ENCODE data around the gene DYNC1H1.

DYNC1H1 gene

DNA sequence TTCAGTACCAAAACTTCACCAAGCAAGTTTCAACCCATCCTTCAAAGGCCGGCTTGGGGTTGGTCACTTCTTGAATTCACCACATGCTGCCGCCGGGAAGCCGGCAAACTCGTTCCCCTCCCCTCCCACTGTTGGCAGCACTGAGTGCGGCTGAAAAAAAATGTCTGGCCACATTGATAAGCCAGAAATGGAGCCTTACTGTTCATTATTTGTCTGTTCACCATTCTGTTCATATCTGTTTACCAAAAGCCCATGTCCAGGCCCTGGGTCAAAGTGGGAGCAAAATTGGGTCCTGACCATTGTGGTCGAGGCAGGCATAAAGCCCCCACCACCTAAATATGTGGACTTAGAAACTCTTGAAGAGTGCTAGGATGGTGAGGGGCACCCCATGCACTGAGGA lies 129.7 kb downstream of the DYNC1H1 start:
- no peak for TF ChIP-seq ZFX (IDR thresholded peaks at IDR 0.05; ENCODE audit: borderline replicate concordance)
- no peak overlapping the region for H3K27ac ChIP-seq

DNA sequence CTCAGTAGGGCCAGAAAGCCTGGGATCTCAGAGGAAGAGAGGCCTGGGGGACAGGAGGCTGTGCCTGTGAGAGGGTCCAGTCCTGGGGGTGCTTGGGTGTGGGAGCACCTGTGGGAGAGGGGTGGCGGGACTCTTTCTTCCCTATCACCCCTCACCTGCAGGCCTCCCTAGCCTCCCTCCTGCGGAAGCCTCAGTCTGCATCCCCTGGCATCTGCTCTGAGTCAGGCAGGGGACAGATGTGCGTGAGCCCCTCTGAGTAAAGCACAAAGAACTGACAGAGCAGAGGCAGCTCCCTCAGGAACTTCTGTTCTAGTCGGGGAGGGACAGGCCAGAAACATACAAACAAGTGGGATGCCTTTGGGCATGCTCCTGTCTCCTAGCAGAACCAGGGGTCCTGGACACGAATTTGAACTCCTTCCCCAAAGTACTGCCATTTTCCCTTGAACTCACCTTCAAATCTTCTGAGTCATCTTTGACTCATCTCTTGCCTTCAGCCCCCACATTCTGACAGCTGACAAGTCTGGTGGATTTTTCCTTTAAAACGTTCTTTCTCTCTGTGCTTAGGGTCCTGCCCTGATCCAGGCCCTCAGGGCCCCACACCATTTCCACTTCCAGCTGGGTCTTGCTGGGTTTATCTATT lies 131.0 kb downstream of the DYNC1H1 start:
- no peak for TF ChIP-seq ZFX (IDR thresholded peaks at IDR 0.05; ENCODE audit: borderline replicate concordance)
- TF ChIP-seq, protein P1, sequence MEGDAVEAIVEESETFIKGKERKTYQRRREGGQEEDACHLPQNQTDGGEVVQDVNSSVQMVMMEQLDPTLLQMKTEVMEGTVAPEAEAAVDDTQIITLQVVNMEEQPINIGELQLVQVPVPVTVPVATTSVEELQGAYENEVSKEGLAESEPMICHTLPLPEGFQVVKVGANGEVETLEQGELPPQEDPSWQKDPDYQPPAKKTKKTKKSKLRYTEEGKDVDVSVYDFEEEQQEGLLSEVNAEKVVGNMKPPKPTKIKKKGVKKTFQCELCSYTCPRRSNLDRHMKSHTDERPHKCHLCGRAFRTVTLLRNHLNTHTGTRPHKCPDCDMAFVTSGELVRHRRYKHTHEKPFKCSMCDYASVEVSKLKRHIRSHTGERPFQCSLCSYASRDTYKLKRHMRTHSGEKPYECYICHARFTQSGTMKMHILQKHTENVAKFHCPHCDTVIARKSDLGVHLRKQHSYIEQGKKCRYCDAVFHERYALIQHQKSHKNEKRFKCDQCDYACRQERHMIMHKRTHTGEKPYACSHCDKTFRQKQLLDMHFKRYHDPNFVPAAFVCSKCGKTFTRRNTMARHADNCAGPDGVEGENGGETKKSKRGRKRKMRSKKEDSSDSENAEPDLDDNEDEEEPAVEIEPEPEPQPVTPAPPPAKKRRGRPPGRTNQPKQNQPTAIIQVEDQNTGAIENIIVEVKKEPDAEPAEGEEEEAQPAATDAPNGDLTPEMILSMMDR (IDR thresholded peaks at IDR 0.05), result no peak
- no peak overlapping the region for H3K27ac ChIP-seq

DNA sequence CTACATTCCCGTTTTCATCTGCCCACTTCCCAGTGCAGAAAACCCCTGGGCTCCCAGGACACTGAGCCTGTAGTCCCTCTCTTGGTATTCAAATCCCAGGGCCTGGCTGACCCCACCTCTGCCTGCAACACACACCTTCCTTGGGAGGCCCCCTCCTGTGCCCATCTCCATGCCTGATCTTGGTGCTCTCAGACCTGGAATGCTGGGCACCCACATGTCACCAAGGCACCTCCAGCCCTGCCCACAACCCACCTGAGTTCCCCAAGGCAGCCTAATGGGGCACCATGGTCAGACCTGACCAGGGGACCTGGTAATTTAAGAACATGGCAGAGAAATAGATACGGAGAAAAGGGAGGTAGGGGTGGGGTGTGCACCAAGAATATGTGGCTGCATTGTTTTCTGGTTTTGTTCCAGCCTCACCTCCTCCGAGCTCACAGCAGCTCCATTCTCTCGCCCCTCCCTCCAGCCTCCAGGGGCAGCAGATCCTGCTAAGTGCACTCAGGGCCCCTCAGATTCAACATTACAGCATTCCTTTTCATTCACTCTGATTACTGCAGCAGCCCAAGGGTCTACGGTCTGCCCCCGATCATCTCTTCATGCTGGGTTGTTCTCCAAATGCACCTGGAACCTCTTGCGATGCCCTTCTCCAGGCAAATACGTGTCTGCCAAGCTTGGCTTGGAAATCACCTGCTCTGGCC lies 131.6 kb downstream of the DYNC1H1 start:
- TF ChIP-seq ZFX (IDR thresholded peaks at IDR 0.05; ENCODE audit: borderline replicate concordance), result no peak
- TF ChIP-seq, protein P1 (IDR thresholded peaks at IDR 0.05), result no peak
- H3K27ac ChIP-seq, result no peak overlapping the region

DNA sequence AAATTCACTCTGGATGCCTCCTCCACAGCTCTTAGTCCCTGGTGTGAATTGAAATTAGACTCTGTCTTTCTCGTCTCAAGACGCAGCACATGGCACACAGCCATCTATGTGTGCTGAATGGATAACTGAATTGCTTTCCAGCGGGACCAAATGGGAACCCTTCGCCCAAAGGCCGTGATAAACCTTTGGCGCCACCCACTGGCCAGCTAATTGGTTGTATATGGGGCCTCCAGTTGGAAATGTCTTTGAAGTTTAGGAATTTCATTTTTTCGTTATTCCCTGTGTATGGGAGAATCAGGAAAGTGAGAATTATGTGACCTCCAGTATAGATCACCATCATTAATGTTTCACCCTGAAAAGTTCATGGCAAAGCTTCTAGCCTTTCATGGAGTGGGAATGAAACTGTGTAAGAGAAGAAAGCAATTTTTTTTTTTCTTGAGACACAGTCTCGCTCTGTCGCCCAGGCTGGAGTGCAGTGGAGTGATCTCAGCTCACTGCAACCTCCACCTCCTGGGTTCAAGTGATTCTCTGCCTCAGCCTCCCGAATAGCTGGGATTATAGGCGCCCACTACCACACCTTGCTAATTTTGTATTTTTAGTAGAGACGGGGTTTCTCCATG lies 132.3 kb downstream of the DYNC1H1 start:
- H3K27ac ChIP-seq, result 0 out of 2 replicates have a peak overlapping the region, but pooled peaks have one; percentile 8
- TF ChIP-seq, protein P1 (IDR thresholded peaks at IDR 0.05), result peak; percentile 92
- no peak for TF ChIP-seq ZFX (IDR thresholded peaks at IDR 0.05; ENCODE audit: borderline replicate concordance)

DNA sequence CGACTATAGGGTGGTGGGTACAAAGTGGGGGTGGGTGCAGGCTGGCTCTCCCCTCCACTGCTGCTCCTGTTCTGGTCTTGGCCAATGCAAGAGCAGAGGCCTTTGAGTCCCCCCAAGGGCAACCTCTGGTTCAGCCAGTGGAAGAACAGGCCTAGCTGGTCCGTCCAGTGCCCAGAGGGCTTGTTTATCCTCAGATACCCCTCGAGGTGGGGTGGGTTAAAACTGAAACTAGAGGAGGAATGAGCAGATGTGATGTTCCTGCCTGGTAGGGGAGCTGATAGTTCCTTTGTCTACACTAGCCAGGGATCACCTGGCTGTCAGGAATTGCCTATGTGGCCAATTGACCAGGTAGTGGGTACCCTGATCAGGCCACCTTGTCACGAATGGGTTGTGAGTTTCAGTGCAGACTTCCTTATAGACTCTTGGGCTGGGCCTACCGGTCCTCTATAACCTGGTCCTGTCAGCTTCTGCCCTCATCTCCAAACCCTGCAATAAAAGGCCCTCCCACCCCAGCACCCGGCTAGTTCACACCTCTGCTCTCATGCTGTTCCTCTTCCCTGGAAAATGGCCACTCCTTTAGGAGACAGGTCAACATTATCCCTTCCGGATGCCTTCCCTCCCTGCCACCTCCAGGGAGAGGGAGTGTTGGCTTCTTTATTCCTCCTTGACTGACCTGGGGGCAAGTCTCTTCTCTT lies 133.2 kb downstream of the DYNC1H1 start:
- no peak for TF ChIP-seq ZFX (IDR thresholded peaks at IDR 0.05; ENCODE audit: borderline replicate concordance)
- TF ChIP-seq, protein P1 (IDR thresholded peaks at IDR 0.05), result no peak
- peak overlapping the region; percentile 8; the same call in 1 of the 2 replicates for H3K27ac ChIP-seq

DNA sequence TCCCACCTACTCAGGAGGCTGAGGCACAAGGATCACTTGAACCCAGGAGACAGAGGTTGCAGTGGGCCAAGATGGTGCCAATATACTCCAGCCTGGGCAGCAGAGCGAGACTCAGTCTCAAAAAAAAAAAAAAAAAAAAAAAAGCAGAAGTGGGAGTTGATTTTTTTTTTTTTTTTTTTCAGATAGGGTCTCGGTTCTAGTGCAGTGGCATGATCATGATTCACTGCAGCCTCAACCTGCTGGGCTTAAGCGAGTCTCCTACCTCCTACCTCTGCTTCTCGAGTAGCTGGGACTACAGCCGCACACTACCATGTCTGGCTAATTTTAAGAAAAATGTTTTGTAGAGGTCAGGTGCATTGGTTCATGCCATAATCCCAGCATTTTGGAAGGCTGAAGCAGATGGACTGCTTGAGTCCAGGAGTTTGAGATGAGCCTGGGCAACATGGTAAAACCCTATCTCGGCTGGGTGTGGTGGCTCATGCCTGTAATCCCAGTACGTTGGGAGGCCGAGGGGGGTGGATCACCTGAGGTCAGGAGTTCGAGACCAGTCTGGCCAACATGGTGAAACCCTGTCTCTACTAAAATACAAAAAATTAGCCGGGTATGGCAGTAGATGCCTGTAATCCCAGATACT lies 138.8 kb downstream of the DYNC1H1 start:
- H3K27ac ChIP-seq, result no peak overlapping the region
- no peak for TF ChIP-seq ZFX (IDR thresholded peaks at IDR 0.05; ENCODE audit: borderline replicate concordance)
- TF ChIP-seq, protein P1 (IDR thresholded peaks at IDR 0.05), result no peak

DNA sequence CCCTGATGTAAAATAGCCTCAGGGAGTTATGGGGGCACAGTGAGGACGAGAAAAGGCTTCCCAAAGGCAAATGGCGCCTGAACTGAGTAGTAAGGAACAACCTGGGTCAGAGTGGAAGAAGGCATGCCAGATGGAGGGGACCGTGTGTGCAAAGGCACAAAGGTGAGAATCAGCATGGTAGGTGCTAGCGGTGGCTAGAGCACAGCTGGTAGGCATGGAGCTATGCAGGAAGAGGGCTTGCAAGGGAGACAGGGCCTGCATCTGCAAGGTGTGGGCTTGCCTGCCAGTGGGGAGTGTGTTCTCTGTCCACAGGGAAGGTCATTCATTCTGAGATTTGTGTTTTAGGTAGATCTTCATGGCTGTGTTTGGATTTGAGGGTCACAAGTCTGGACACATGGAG lies 141.0 kb downstream of the DYNC1H1 start:
- no peak overlapping the region for H3K27ac ChIP-seq
- TF ChIP-seq, protein P1 (IDR thresholded peaks at IDR 0.05), result no peak
- no peak for TF ChIP-seq ZFX (IDR thresholded peaks at IDR 0.05; ENCODE audit: borderline replicate concordance)

Data from 22Rv1 (cell line).